Adipose tissue (tissue), 3 donors: Measurements from ENCODE around the gene EPHB1. TPM values are rescaled to one million over a fixed set of nuclear protein-coding genes. Genes with fewer than 3 reads are reported as not detected.

Experiments
- H3K27ac ChIP-seq: one replicate; pipeline ENCODE4 v1.5.1; 2013; ENCODE audit warnings: low read depth, low read length
- WGBS, 3 donors: extraction: QIAGEN DNeasy Blood & Tissue Kit; methylation state at CpG; one replicate each; pipeline ENCODE4 v1.1.7; 2013; 5-methylcytosine and 5-hydroxymethylcytosine counted together
- polyA plus RNA-seq, 3 donors: library from polyadenylated mRNA; stranded (reverse); fragments of 200-250 nt; gene quantifications; one replicate each; pipeline ENCODE4 v1.2.3, GENCODE V29; 2013
- donor health status: healthy with polysubstance abuse.
- donor health status: Bipolar disorder and iron deficiency.
- donor health status: healthy.

The EPHB1 gene
- polyA plus RNA-seq, 3 donors, result 0.14 to 1.0 (median 0.49) TPM

DNA sequence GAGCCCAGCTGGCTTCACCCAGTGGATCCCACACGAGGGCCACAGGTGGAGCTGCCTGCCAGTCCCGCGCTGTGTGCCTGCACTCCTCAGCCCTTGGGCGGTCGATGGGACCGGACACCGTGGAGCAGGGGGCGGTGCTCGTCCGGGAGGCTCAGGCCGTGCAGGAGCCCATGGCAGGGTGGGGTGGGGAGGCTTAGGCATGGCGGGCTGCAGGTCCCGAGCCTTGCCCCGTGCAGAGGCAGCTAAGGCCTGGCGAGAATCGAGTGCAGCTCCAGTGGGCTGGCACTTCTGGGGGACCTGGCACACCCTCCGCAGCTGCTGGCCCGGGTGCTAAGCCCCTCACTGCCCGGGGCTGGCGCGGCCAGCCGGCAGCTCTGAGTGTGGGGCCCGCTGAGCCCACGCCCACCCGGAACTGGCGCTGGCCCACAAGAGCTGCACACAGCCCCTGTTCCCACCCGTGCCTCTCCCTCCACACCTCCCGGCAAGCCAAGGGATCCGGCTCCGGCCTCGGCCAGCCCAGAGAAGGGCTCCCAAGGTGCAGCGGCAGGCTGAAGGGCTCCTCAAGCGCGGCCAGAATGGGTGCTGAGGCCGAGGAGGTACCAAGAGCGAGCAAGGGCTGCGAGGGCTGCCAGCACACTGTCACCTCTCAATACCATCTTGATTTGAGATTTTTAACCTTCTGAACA, 121.4 kb downstream of the EPHB1 start:
- 91 to 95% (median 92%) methylated on average over 35 to 37 of the region's 37 CpGs for WGBS, 3 donors
- no peak overlapping the region for H3K27ac ChIP-seq

GRCh38 chr3:134917631-134918030, 122.6 kb downstream of the EPHB1 start:
- no peak overlapping the region for H3K27ac ChIP-seq

DNA sequence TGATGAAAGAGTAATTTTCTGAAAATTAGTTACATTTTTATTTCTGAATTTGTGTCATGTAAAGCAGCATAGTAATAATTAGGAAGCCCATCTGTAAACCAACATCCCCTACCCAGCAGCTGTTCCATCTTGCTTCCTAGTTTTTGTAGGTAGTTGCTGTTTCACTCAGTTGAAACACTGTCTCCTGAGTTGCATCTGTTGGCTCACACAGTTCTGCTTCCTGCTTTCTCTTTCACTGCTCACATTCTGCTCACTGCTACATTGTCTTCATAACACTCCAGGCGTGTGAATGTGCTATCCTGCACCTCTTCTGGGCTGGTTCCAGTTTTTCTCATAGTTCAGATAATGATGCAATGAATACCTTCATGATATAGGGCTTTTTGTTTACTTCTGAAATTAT, 123.4 kb downstream of the EPHB1 start:
- 0 to 40% (median 30%) methylated on average over 1 of the region's 1 CpG for WGBS, 3 donors
- H3K27ac ChIP-seq, result no peak overlapping the region

DNA sequence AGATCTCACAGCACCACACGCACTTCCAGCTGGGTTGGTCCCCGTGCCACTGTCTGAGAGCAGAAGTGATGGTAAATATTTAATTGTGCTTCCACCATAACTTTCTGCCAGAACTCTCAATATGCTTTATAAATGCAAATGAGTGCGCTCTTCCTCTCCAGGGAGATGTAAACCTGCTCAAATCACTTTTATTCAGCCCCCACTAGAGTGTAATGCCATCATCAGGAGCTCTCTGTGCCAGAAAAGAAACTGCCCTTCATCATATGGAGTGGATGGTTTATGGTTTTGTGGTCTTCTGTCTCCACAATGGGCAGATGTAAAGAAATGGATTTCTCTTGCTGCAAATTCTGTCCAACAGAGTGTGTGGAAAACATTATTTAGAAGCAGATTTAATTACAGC, 127.0 kb downstream of the EPHB1 start:
- 80 to 84% (median 82%) methylated on average over 3 of the region's 3 CpGs for WGBS, 3 donors
- H3K27ac ChIP-seq, result no peak overlapping the region

DNA sequence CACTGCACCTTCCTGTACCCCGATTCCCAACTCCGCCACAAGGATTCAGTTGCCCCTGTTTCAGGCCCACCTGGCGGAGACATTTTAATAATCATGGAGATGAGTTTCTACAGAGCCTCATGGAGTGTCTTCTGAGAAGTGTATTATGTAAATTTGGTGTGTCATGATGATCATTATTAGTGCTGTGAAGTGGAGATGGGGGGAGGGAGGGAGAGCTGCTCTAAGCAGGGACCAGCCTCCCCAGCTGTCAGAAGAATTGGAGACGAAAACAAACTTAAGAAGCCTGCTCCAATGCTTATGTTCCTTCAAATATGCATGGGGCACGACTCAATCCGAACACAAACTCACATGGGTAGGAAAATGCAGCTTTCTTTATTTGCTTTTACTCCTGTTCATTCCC, 127.8 kb downstream of the EPHB1 start:
- WGBS, 3 donors, result 86 to 91% (median 90%) methylated on average over 6 of the region's 6 CpGs
- H3K27ac ChIP-seq, result no peak overlapping the region

GRCh38 chr3:134923286-134923685, 128.2 kb downstream of the EPHB1 start:
- WGBS, 3 donors, result 80 to 93% (median 86%) methylated on average over 1 of the region's 1 CpG
- no peak overlapping the region for H3K27ac ChIP-seq

GRCh38 chr3:134927599-134927998, 132.5 kb downstream of the EPHB1 start:
- WGBS, 3 donors, result 70 to 95% (median 71%) methylated on average over 1 of the region's 1 CpG
- no peak overlapping the region for H3K27ac ChIP-seq

DNA sequence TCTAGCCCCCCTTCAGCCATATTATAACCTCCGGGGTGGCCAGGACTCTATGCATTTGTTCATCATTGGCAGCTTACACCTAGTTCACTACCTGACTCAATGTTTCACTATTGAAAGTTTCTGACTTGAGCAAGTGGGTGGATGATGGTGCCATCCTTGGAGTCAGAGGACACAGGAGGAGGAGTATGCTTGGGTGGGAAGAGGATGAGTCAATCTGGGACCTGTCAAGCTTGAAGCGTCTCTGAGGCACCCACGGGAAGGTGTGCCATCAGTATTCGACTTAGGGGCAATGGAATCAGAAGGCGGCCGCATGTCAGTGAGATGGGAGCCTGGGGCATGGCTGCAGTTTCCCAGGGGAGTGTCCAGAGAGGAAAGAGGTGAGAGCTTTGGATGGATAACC, 133.3 kb downstream of the EPHB1 start:
- H3K27ac ChIP-seq, result no peak overlapping the region
- WGBS, 3 donors, result 54 to 94% (median 91%) methylated on average over 6 of the region's 6 CpGs

DNA sequence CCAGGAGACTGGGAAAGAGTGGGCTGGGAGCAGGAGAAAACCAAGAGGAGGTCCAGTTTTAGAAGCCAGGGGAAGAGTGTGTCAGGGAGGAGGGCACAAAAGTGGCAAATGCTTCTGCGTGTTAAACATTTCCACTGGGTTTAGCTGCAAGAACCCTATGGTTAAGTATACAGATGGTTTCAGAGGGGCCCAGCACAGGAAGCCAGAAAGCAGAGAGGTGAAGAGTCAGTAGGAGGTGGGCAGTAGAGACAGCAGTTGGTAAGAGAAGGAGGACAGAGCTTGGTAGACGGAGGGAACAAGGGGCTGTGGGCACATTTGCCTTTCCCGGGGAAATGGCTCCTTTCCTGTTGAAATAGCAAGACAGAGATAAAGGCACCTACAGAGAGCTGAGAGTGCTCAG, 133.8 kb downstream of the EPHB1 start:
- 46 to 88% (median 83%) methylated on average over 3 of the region's 3 CpGs for WGBS, 3 donors
- no peak overlapping the region for H3K27ac ChIP-seq

GRCh38 chr3:134929976-134930375, 134.9 kb downstream of the EPHB1 start:
- no peak overlapping the region for H3K27ac ChIP-seq
- WGBS, 3 donors, result 81 to 93% (median 89%) methylated on average over 2 of the region's 2 CpGs

DNA sequence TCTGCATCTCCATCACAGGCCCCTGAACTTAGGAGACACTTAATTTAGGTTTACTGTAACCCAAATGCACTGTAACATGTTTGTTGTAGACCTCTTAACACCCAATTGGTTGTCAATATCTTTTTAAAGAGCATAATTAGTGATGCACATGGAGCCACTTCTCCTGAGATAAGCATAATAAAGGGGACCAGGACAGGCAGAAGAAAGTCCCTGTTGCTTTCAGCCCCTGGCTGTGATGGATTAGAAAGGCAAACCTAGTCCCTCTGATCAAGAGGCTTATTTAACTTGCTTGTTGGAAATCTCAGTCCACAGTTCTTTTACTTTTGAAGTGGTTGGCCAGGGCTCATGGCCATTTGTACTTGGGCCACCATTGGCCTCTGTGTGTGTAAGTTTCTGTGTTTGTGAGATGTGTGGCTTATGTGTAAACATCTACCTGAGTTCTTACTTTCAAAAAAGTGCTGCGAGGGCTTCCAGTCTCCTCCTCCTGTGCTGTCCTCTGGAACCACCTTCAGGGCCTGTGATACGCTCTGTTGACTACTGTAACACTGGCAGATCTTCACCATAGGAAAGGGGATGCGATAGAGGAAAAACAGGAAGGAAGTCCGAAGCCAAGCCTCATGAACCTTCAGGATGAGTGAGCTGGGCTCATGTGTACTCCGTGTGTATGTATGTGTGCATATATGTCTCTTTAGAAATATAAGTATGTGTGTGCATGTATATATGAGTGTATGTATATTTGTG, 136.2 kb downstream of the EPHB1 start:
- 70 to 84% (median 81%) methylated on average over 5 of the region's 5 CpGs for WGBS, 3 donors
- no peak overlapping the region for H3K27ac ChIP-seq

DNA sequence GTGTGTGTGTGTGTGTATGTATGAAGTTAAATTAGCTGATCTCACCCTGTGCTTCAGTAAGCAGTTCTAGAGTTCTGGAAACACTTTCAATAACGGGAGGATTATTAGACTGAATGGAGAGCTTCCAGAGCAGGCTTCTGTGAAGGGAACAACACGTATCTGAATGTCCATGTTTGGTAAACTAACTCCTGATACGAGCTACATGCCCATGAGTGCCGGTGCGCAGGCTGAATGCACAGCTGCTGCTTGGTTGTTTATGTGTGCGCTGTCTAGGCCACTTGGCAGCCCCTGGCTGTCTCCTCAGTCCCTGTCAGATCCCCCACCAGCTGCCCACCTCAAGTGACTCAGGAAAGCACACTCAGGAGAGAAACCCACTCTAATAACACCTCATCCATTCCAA, 137.0 kb downstream of the EPHB1 start:
- no peak overlapping the region for H3K27ac ChIP-seq
- WGBS, 3 donors, result 76 to 85% (median 85%) methylated on average over 6 of the region's 6 CpGs

DNA sequence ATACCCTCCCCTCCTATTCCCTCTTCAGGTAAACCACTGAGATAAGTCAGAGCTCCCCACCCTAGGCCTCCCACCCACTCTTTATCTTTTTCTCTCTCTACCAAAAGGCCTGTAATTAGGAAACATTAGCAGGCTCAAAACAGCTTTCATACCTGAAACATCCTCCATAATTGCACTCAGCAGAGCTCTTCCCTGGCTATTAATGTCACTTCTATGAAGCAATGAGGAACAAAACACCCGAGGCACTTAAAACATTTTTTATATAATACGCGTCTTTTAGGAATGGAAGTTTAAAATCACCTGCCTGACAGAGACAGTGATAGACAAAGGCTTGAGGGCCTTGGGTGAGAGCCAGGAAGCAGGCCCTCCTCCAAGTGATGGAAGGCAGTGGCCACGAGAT, 138.9 kb downstream of the EPHB1 start:
- no peak overlapping the region for H3K27ac ChIP-seq

GRCh38 chr3:134934933-134935332, 139.9 kb downstream of the EPHB1 start:
- WGBS, 3 donors, result 50 to 82% (median 82%) methylated on average over 2 of the region's 2 CpGs
- no peak overlapping the region for H3K27ac ChIP-seq

More for the DNA sequence above, 138.9 kb downstream of the EPHB1 start:
- WGBS, 3 donors, result 74 to 80% (median 76%) methylated on average over 4 of the region's 4 CpGs

- 43 to 68% (median 58%) methylated on average over 8 of the region's 8 CpGs for WGBS, 3 donors
- no peak overlapping the region for H3K27ac ChIP-seq
These were observed 142.4 kb downstream of the EPHB1 start for GRCh38 chr3:134937256-134938028.

GRCh38 chr3:134938029-134938525, 143.0 kb downstream of the EPHB1 start:
- no peak overlapping the region for H3K27ac ChIP-seq
- 84 to 92% (median 88%) methylated on average over 5 of the region's 5 CpGs for WGBS, 3 donors

DNA sequence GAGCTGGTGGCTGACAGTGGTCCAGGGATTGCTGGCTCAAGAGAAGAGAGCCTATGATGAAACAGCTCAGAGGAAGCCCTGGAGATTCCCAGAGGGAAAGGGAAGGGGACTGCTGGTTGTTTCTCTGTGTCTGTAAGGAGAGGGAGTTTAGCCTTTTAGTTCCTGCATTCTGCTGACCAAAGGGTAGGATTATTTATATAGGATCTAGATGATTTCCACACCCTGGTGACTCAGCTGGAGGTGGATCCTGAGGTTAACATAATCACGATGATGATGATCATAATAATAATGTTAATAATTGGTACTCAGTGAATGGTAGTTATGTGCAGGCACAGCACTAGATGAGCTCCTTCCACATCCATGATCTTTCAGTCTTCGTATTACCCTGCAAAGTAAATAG, 144.9 kb downstream of the EPHB1 start:
- WGBS, 3 donors, result 70 to 85% (median 81%) methylated on average over 2 of the region's 2 CpGs
- no peak overlapping the region for H3K27ac ChIP-seq

DNA sequence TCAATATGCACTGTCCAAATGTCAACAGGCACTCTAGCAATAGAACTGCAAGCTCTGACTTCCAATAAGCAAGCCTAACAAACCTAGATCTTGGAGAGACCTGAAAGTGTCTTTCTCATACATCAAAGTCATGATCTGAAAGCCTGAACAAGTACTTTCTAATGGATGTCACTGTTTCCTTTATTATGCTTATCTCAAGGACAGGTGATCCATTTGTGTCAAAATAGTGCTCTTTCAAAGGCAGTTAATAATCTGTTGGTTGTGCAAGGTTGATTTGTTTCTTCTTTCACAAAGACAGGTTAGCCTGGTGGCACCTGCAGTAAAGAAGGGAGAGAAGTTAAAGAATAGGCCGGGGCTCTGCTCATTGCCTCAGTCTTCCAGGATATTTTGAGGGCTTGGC, 146.8 kb downstream of the EPHB1 start:
- 44 to 88% (median 81%) methylated on average over 1 of the region's 1 CpG for WGBS, 3 donors
- no peak overlapping the region for H3K27ac ChIP-seq

DNA sequence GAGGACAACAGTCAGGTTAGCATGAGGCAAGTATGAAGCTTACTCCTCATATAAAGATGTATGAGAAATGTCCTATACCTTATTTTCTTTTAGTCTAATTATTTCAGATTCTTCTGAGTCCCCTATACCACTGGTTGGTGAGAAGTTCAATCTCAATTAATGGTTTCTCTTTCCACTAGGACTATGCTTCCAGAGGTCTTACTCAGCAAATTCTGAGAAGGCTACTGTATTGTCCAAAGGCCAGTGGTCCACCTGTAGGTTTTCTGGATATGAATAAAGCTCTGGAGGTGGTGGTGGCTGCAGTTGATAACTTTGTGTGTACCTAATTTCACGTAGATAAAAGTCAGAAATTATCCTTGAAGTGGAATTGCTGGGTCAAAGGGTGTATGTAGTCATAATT, 149.4 kb downstream of the EPHB1 start:
- 58 to 86% (median 80%) methylated on average over 1 of the region's 1 CpG for WGBS, 3 donors
- H3K27ac ChIP-seq, result no peak overlapping the region
